ELR (cell line): ENCODE measurements around the gene TRIP10.
"Not testable (repeated sequence)": the region's sequence is repeated elsewhere in the genome, so short reads cannot be mapped to it uniquely, and the experiment has no call there.

ENCODE experiments used
- DNase-seq: peaks from one replicate; pipeline ENCODE4 v3.0.0-alpha.2; 2015; ENCODE audit warnings: low read depth

The TRIP10 gene

DNA sequence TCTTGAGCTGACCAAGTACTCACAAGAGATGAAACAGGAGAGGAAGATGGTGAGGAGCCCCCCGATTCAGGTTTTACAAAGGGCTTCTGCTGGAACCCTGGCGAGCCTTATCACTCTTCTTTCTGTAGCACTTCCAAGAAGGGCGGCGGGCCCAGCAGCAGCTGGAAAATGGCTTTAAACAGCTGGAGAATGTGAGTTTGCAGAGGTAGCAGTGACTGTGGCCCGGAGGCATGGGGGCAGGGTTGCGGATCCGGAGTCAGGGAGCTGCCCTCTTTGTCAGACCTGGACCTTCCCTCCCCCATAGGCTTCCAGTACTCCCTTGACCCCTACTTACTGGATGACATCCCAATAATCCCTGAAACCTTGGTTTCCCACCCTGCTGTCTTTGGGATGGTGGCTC, 3.6 kb downstream of the TRIP10 start:
- no peak for DNase-seq

DNA sequence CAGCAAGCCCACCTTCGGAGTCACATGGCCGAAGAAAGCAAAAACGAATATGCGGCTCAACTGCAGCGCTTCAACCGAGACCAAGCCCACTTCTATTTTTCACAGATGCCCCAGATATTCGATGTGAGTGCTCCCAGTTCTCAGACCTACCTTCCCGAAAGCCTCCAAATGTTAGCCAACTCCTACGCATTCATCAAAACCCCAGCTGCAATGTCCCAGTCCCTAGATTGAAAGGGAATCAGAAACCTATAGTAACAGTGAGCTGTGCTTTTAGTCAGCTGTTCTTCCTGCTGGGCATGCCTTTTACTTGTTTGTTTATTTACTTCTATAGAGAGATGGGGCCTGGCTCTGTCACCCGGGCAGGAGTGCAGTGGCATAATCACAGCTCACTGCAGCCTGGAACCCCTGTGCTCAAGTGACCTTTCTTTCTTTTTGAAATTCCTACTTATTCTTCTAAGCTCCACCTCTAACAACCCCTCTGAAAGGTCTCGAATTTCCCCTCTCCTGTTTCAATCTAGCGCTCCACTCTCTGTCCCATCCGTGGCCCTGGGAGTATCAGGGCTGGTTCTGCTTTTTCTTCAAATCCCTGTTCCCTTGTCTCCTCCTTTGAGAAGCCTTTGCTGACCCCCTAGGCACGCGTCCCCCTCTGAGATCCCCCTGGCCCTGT, 4.4 kb downstream of the TRIP10 start:
- DNase-seq, result peak; percentile 51

DNA sequence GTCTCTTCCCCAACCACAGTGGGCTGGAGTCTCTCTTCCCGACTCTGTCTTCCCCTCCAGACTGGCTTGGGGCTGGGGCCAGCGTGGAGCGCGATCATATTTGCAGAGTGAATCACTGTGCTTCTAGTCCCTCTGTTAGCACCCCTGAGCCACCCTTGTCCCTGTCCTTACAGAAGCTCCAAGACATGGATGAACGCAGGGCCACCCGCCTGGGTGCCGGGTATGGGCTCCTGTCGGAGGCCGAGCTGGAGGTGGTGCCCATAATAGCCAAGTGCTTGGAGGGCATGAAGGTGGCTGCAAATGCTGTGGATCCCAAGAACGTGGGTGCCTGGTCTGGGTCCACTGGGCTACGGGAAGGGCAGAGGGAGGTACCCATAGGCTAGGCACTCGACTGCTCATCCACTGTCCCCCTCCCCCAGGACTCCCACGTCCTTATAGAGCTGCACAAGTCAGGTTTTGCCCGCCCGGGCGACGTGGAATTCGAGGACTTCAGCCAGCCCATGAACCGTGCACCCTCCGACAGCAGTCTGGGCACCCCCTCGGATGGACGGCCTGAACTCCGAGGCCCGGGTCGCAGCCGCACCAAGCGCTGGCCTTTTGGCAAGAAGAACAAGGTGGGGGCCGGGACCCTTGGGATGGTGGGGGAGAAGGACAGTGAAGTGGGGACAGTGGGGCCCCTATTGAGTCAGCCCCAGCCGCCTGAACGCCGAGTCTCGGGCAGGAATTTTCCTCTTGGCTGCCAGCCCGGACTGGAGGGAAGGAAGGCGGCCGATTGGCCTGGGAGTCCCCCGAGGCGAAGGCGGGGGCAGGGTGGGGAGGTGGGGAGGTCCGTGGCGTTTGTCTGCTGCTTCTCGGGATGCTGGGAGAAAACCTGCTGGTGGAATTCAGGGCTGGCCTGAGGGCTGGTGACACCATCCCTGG, 5.2 kb downstream of the TRIP10 start:
- peak; percentile 94 for DNase-seq

DNA sequence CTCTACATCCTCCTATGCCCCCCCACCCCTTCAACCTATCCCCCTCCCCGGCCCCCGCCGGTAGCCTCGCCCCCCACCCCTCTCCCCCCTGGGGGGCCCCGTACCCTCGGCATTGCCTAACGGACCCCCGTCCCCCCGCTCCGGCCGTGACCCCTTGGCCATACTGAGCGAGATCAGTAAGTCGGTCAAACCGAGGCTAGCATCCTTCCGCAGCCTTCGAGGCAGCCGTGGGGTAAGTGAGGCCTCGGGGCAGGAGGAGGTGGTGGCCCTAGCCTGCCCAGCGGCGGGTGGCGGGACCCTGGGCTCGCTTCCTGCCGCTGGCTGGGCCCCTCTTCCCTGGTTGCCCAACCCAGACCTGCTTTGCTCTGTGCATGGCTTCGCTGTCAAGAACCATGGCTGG, 6.5 kb downstream of the TRIP10 start:
- DNase-seq, result no peak

DNA sequence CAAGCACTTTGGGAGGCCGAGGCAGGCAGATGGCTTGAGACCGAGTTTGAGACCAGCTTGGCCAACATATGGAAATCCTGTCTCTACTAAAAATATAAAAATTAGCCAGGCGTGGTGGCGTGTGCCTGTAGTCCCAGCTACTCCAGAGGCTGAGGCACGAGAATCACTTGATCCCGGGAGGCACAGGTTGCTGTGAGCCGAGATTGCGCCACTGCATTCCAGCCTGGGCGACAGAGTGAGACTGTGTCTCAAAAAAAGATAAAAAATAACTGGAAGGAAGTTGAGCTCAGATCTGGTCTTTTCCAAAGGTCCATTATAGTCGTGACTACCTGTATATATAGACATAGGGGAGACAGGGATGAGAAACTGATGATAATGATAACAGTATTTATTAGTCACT, 9.1 kb downstream of the TRIP10 start:
- not testable (repeated sequence) for DNase-seq

DNA sequence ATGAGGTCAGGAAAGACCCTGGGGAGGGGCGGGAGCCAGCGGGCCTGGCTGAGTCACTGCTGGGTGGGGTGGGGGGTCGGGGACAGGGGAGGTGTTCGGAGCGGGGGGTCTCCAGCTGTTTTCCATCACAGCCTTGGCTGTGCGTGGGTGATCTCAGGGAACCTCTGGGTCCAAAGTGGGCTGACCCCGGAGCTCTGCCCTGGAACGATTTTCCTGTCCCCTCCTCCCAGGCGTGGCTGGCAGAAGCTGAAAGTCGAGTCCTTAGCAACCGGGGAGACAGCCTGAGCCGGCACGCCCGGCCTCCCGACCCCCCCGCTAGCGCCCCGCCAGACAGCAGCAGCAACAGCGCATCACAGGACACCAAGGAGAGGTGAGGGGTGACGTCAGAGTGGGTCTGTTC, 10.6 kb downstream of the TRIP10 start:
- DNase-seq, result no peak

DNA sequence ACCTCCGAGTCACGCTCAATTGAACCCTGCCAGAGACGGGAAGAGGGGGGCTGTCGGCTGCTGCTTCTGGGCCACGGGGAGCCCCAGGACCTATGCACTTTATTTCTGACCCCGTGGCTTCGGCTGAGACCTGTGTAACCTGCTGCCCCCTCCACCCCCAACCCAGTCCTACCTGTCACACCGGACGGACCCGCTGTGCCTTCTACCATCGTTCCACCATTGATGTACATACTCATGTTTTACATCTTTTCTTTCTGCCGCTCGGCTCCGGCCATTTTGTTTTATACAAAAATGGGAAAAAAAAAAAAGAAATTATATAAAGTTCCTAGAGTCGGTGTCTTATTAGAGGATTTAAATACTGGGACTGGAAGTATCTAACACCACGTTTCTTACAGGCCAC, 11.7 kb downstream of the TRIP10 start:
- DNase-seq, result no peak

DNA sequence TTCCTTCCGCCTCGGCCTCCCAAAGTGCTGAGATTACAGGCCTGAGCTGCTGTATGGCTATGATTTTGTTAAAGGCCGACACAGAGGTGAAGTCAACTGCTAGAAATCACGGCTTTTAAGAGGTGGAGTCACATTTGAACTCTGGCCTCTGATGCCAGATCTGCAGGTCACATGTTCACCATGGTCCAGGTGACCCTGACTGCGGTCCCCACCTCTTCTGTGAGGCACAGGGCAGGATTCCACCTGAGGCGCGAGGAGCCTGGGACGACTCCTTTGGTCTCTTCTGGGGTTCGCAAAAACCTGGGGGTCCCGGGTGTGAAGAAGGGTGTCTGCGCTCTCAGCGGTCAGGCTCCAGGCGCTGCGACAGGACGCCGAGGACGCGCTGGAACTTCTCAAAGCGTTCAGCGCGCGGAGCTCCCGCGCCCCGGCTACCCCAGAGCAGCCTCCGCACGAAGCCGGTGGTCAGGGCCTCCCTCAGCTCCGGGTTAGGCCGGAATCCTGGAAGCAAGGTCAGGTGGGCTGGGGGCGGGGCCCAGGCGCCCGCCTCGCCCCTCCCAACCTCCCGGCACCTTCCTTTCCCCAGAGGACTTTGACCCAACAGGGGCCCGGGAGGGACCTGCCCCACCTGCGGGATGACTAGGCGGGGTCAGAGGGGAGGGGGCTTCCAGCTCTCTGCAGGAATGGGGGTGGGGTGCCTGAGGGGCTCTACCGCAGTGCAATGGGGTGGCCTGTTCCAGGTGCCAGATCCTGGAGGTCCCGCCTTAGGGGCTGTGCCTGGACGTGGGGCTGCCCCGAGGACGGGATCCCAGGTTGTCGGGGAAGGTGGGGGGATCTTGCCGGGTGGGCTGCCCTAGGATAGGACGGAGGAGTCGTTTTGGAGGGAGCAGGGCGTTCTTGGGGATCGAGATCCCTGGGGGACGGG, 13.0 kb downstream of the TRIP10 start:
- no peak for DNase-seq

DNA sequence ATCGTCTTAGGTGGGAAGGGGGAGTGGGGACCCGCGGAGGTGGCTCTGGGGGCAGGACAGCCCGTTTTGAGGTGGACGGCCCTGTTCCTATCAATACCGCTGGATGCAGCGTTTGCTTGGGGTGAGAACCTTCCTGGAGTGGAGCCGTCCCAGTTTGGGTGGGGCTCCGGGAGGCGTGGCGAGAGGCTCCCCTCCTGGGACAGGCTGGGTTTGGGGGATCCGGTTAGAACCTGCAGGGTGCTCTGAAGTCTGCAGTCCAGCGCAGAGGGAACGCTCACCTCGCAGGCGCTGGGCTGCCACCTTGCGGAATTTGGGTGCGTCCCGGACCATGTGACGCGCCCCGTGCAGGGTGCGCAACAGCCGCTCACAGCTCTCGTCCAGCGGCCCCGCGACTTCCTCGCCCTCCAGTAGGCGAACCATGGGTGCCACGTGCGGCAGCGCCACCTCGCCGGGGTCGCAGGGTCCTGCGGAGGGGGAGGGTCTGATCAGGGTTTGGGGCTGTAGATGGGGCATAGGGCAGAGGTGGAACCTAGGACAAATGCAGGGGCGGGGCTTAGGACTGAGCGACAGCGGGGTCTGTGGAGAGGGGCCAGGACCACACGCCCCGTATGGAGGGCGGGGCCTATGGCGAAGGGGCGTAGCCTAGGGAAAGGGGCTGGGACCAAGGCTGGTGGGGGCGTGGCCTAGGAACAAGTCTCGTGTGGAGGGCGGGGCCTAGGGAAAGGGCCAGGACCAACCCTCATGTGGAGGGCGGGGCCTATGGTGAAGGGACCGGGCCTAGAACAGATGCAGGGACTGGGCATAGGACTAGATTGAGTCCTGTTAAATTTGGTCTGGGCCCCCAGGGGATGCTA, 13.9 kb downstream of the TRIP10 start:
- peak; percentile 84 for DNase-seq

DNA sequence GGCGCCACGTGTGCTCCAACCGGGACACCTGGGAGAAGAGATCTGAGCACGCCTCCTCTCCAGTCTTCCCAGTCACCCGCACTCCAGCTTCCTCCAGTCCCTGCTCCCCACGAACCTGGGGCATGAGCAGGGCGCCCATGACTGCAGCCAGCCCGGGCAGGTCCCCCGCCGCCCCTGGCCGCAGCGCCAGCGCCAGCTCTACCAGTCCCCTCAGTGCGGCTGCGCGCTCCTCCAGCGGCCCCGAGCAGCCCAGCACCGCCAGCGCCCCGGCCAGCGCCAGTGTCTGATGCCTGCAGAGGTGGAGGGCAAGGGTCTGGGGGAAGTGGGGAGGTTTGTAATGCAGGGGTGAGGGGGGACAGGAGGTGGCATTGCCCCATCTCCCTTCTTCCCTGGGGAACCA, 14.7 kb downstream of the TRIP10 start:
- DNase-seq, result no peak

DNA sequence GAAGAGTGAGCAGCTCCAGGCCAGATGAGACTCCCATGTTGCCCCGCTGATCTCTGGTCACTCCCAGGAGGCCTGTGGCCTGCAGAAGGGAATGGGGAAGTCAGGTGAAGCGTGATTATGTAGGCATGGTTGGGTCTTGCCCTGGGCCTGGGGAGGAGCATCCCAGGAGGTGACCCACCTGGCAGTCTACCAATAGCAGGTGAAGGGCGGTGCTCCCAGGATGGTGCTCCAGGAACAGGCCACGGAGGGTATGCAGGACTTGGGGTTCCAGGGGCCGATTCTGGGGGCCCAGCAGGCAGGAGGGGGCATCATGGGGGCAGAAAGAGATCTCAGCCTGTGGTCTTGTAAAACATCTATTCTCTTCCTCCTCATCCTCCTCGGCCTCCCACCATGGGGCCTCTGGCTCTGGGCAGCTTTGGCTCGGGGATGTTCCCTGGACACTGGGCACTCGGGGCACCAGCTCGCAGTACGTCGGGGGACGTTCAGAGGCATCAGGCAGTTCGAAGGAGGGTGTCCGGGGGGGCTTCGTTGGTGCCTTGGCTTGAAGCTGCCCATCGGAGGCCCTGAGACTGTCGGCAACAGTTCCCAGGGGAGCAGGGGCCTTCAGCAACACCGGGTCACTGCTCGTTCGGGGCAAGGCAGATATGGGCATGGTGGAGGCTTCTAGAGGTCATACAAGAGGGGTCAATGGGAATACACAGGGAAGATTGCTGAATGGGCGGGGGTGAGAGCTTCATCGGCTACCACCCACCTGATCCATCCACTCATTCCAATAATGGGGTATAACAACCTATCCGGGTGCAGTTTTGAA, 15.4 kb downstream of the TRIP10 start:
- DNase-seq, result no peak

DNA sequence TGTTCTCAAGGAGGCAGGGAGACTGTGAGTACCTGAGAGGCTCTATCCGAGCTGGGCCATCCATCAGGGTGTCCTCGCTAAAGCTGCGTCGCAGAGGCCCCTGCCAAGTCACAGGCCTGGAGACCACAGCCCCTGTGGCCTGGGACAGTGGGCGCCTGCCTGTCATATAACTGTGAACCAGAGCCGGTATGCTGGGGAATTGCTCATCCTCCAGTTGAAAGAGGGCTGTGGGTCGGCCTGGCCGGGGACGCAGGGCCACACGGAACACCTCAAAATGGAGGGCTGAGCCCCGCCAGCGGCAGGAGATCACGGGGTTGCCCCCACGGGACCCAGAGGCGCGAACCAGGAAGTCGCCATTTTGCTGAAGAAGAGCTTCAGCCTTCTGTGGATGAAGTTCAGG, 21.1 kb downstream of the TRIP10 start:
- DNase-seq, result no peak

DNA sequence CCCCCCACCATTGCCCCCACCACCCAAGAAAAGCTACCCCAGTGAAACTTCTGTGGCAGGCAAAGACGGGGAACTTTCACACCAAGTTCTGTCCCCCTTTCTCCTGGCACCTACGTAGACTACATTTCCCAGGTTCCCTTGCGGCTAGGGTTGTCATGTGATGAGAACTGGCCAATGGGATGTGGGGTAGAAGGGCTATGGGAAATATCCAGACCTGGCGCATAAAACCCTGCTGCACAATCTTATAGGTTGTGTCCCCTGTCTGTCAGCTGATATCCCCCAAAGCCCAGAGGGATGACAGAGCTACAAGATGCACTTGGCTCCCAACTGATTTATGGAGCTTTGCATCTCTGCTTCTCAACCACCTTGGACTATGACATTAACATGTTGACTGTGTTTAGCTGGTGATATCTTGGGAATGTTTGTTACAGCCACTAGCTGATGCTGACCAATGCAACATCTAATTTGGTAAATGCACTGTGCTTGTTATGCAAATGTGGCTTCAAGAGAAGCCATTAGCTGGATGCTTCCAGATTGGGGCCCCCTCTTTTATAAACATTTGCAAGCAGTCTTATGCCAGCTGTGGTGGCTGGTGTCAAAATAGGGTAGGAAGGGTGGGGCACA, 21.7 kb downstream of the TRIP10 start:
- peak; percentile 33 for DNase-seq

DNA sequence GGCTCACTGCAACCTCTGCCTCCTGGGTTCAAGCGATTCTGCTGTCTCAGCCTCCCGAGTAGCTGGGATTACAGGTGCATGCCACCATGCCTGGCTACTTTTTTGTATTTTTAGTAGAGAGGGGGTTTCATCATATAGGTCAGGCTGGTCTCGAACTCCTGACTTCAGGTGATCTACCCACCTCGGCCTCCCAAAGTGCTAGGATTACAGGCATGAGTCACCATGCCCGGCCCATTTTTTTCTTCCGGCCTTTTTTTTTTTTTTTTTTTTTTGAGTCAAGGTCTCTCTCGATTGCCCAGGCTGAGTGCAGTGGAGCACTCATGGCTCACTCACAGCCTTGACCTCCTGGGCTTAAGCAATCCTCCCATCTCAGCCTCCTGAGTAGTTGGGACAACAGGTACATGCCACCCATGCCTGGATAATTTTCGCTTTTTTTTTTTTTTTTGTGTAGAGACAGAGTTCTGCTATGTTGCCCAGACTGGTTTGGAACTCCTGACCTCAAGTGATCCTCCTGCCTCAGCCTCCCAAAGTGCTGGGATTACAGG, 22.8 kb downstream of the TRIP10 start:
- not testable (repeated sequence) for DNase-seq

DNA sequence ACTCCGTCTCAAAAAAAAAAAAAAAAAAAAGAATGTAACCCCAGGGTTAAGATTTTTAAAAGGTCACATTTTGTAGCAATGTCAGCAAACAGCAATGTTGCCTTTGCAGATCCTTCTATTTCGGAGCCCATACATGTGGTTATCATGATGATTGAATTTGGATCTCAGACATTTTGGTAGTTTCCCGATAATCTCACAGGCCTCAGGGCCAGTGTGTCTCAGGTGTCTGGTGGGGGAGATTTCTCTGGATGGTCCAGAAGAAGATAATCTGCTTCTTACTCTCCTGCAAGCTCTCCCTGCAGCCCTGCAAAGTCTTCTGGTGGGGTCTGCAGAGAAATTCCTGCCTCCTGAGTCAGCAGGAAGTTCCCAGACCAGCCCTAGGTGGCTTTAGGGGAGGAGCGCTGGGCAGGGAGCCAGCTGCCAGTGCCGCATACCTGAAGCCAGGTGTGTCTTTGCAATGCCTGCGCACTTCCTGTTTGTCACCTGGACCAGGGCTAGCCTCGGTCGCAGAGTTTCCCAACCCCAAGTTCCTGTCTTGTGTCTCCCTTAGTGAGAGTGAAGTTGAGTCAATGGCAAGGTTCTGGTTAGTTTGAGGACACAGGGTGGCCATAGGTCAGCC, 26.4 kb downstream of the TRIP10 start:
- DNase-seq, result peak; percentile 19

DNA sequence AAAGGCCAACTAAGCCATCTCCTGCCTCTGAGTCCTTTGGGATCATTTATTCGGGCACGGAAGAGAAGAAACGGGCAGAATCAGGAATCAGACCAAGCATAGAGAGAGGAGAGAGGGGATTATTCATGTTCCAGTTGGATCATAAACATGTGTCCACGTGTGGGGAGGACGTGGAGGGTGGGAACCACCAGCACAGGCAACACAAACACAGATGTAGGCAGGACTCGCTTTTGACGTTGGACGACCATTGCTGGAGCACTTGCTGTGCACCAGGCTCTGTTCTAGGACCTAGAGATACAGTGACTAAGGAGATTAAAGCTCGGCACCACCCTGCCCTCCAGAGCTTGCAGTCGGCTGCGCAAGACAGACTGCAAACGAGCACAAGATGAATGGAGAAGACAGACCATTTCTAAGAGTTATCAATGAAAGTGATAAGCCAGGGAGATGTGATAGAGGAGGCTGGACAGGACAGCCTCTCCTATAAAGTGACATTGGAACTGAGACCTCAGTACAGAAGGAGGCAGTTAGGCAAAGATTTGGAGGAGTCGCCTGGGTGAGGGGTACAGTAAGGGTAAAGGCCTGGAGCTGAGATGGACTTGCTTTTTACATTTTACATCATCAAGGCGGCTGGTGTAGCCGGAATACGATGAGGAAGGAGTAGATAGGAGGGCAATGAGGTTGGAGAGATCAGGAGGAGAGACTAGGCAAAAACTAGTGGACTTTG, 27.0 kb downstream of the TRIP10 start:
- DNase-seq, result no peak

DNA sequence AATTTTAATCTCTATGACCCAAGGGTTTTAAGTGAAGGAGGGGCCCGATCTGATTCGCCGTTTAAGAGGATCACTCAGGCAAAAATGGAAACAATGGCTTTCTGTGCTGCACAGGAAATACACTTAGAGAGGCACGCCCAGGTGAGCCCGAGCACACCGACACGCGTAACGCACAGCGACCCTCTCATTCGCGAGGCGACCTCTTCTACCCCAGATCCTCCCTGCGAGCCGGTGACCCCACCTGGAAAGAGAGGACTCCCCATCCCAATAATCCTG, 27.5 kb downstream of the TRIP10 start:
- DNase-seq, result no peak

DNA sequence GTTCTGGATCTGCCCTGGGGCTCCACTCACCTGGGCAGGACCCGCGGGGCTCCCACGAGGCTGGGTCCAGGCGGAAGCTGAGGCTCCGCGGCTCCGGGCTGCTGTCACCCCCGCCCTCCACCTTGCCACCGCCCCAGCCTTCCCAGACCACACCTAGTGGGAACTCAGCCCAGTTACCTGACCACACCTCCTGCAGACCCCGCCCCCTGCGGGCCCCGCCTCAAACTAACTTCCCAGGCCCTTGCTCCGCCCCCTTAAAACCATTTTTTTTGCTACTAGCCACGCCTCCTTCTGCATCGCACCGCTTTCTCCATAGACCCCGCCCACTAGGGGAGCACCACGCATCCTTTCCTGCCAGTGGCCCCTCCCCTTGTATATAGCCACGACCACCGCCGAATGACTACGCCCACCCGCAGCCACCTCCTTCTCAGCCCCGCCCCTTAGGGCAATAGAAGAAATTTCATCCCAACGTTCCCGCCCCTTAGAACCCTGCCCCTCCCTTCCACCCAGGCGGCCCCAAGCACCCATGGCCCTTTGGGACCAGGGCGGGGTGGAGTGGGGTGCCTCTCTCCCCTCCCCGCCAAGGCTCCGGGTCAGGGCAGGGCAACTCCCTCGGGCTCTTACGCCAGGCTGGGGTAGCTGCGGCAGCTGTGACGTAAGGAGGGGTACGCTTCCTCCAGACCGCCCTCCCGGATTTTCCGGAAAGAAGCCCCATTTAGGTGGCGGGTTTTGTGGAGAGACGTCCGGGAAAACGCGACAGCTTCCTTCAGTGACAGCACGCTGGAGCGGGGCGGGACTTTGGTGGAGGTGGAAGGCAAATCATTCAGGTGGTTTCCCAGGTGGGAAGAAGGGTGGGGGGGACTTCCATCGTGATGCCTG, 28.1 kb downstream of the TRIP10 start, which contains the start of gene SH2D3A:
Gene SH2D3A, minus strand, starts transcription at position 79 of the 879 bp plus-strand sequence. CDS start 3,687 bp downstream, outside the sequence.
- peak; percentile 27 for DNase-seq
